ENCODE results near the gene DCUN1D2.

GRCh38 chr13:113513761-113514160 lies 23.2 kb upstream of the DCUN1D2 start:
- no peak for TF ChIP-seq CTCF (IDR thresholded peaks at IDR 0.05)
- TF ChIP-seq POLR2AphosphoS5 (IDR thresholded peaks at IDR 0.05), result no peak
- no peak for TF ChIP-seq POLR2A (IDR thresholded peaks at IDR 0.05)
- TF ChIP-seq EP300 (IDR thresholded peaks at IDR 0.05), result no peak
